GM12878 (cell line): ENCODE data around the gene COL6A3. TPM values are rescaled to one million over a fixed set of nuclear protein-coding genes. Genes with fewer than 3 reads are reported as not detected.

Source experiments
- ATAC-seq: fragments of 200-7000 bp; cut with Tn5 transposase; 3 replicates; pipeline ENCODE4 v1.9.1; 2020; ENCODE audit warnings: mild to moderate bottlenecking, moderate library complexity
- BruUV-seq: library from RNA; stranded (reverse); fragments of 400-500 nt; replicated peaks from 2 replicates; lab custom pipeline; 2021; lab: Mats Ljungman, UMichigan
- CTCF ChIA-PET: fragments of 300-600 bp; sonication (Branson Sonifier 250); formaldehyde crosslinking; extraction: SDS; loops from one replicate; lab custom pipeline; 2021; ENCODE audit warnings: inconsistent platforms; lab: Yijun Ruan, JAX
- POLR2A ChIA-PET: fragments of 350-600 bp; formaldehyde crosslinking; extraction: SDS; loops from one replicate; lab custom pipeline; 2021; ENCODE audit warnings: inconsistent platforms; lab: Charles Lee
- RAD21 ChIA-PET: fragments of 300-600 bp; sonication (Branson Sonifier 250); formaldehyde crosslinking; loops from one replicate; lab custom pipeline; 2023; ENCODE audit warnings: antibody characterized with exemption; ENCODE audit not compliant: unreplicated experiment; lab: Charles Lee
- SMC1A ChIA-PET: fragments of 300-600 bp; sonication (Branson Sonifier 250); formaldehyde crosslinking; loops from one replicate; lab custom pipeline; 2023; ENCODE audit not compliant: unreplicated experiment, uncharacterized antibody; lab: Charles Lee
- DNase-seq: peaks from one replicate; pipeline ENCODE4 v3.0.0-alpha.2; 2011; ENCODE audit warnings: low read depth, low spot score
- FAIRE-seq: peaks from 3 replicates; lab custom pipeline; 2011; peaks lifted over from hg19 to GRCh38; lab: Jason Lieb, UNC
- H2AFZ ChIP-seq: 2 replicates; pipeline ENCODE4 v1.6.0; 2011; ENCODE audit warnings: low read depth, low read length, control low read depth; ENCODE audit not compliant: control insufficient read depth
- H3K27ac ChIP-seq: 2 replicates; pipeline ENCODE4 v1.5.1; 2011; ENCODE audit warnings: control low read depth; ENCODE audit not compliant: control insufficient read depth, insufficient read depth
- H3K27me3 ChIP-seq, 2 experiments: replicated peaks in 1 of 2; 2 replicates each; pipeline versions ENCODE4 v1.6.0 to v1.6.1; 2011; ENCODE audit warnings: low read length in 1 of 2; ENCODE audit not compliant: control insufficient read depth in 2 of 2, insufficient read depth in 2 of 2
- H3K36me3 ChIP-seq, 2 experiments: 2 replicates each; pipeline ENCODE4 v1.5.1; 2011; ENCODE audit warnings: low read length in 1 of 2; ENCODE audit not compliant: control insufficient read depth in 2 of 2, insufficient read depth in 2 of 2
- H3K4me1 ChIP-seq: 2 replicates; pipeline ENCODE4 v1.6.1; 2011; ENCODE audit warnings: mild to moderate bottlenecking, low read length, moderate library complexity, mixed read lengths; ENCODE audit not compliant: control insufficient read depth, insufficient read depth
- H3K4me2 ChIP-seq: 2 replicates; pipeline ENCODE4 v1.6.0; 2011; ENCODE audit warnings: control low read depth; ENCODE audit not compliant: control insufficient read depth, insufficient read depth
- H3K4me3 ChIP-seq: fragments of 200-600 bp; sonication (generic); 2 replicates; pipeline ENCODE4 v1.5.1; 2016
- H3K79me2 ChIP-seq: 2 replicates; pipeline ENCODE4 v1.6.0; 2011; ENCODE audit warnings: low read length; ENCODE audit not compliant: control insufficient read depth, insufficient read depth
- H3K9ac ChIP-seq: 2 replicates; pipeline ENCODE4 v1.8.0; 2011; ENCODE audit warnings: low read length, control low read depth, mixed read lengths; ENCODE audit not compliant: control insufficient read depth, insufficient read depth
- H3K9me3 ChIP-seq: replicated peaks from 3 replicates; pipeline ENCODE4 v1.5.1; 2011; ENCODE audit warnings: mild to moderate bottlenecking, low read length; ENCODE audit not compliant: control insufficient read depth, insufficient read depth
- H4K20me1 ChIP-seq: 2 replicates; pipeline ENCODE4 v1.6.0; 2011; ENCODE audit not compliant: control insufficient read depth, insufficient read depth
- ATF7 ChIP-seq: fragments of 450-650 bp; IDR thresholded peaks from 2 replicates; pipeline ENCODE4 v1.6.1; 2016; ENCODE audit warnings: low read depth, mild to moderate bottlenecking
- HCFC1 ChIP-seq: fragments of 150-350 bp; IDR thresholded peaks from 2 replicates; pipeline ENCODE4 v1.6.1; 2014; ENCODE audit warnings: low read length
- NR2C2 ChIP-seq: IDR thresholded peaks from 2 replicates; pipeline ENCODE4 v1.6.1; 2011; ENCODE audit warnings: borderline replicate concordance, low read depth; ENCODE audit not compliant: control insufficient read depth, insufficient read length
- RELB ChIP-seq: fragments of 450-650 bp; IDR thresholded peaks from 2 replicates; pipeline ENCODE4 v1.6.1; 2017; ENCODE audit warnings: low read depth, mild to moderate bottlenecking, moderate library complexity
- SMAD1 ChIP-seq: fragments of 450-650 bp; IDR thresholded peaks from 2 replicates; pipeline ENCODE4 v1.6.1; 2018; ENCODE audit warnings: mild to moderate bottlenecking, low read depth; ENCODE audit not compliant: partially characterized antibody
- SUPT20H ChIP-seq: IDR thresholded peaks from 2 replicates; pipeline ENCODE4 v1.6.1; 2011; ENCODE audit warnings: low read depth, mild to moderate bottlenecking, low read length, moderate library complexity, borderline replicate concordance; ENCODE audit not compliant: control insufficient read depth
- TCF12 ChIP-seq: IDR thresholded peaks from 2 replicates; pipeline ENCODE4 v1.6.1; 2011; ENCODE audit warnings: low read depth, mild to moderate bottlenecking, low read length
- TCF7 ChIP-seq: IDR thresholded peaks from 2 replicates; pipeline ENCODE4 v1.6.1; 2014; ENCODE audit warnings: antibody characterized with exemption, borderline replicate concordance
- ZBTB11 ChIP-seq: fragments of 450-650 bp; formaldehyde crosslinking; IDR thresholded peaks from 2 replicates; pipeline ENCODE4 v1.5.0; 2022; ENCODE audit warnings: mild to moderate bottlenecking, missing genetic modification characterization
- ZBTB4 ChIP-seq: fragments of 450-650 bp; formaldehyde crosslinking; IDR thresholded peaks from 2 replicates; pipeline ENCODE4 v1.4.0; 2022; ENCODE audit warnings: mild to moderate bottlenecking, moderate library complexity
- WGBS: methylation state at CpG from one replicate; pipeline ENCODE4 v1.1.6; 2016; ENCODE audit warnings: low lambda C conversion rate; ENCODE audit not compliant: insufficient replicate concordance, insufficient coverage; ENCODE audit errors: missing lambda C conversion rate; 5-methylcytosine and 5-hydroxymethylcytosine counted together
- in situ Hi-C: fragments of 300-500 bp; cut with MboI; formaldehyde crosslinking; loops from 9 replicates; pipeline ENCODE4 v1.14.3; 2018; ENCODE audit warnings: mixed read lengths
- intact Hi-C: fragments of 100-400 bp; cut with micrococcal nuclease; formaldehyde crosslinking; loops from one replicate; pipeline ENCODE4 v1.14.2; 2022; ENCODE audit not compliant: unreplicated experiment
- polyA plus RNA-seq, 11 experiments: library from polyadenylated mRNA; depleted of rRNA in 4 of 11; unstranded in 6 of 11; stranded (reverse) in 5 of 11; fragments of >200 nt; fragmentation: Nextera tagmentation in 4 of 11; fragmentation: Illumina TruSeq in 1 of 11; extraction: Ambion mirVana in 4 of 11; extraction: Trizol in 1 of 11; gene quantifications; 1 replicate in 1 of 11; 2 replicates in 10 of 11; pipeline versions ENCODE4 v1.2.1 to v1.2.3, GENCODE V29; 2011 to 2016; ENCODE audit warnings: inconsistent platforms in 2 of 11, missing spikeins in 2 of 11, low read depth in 1 of 11
- total RNA-seq, 4 experiments: library from RNA; depleted of rRNA in 3 of 4; stranded (reverse); fragments of >200 nt in 3 of 4; fragmentation: Illumina TruSeq in 1 of 4; extraction: Trizol in 1 of 4; gene quantifications; 2 replicates each; pipeline versions ENCODE4 v1.2.1 to v1.2.3, GENCODE V29; 2013 to 2021
- TF ChIP-seq, protein P1 (sequence below): fragments of 450-650 bp; conservative IDR thresholded peaks from 2 replicates; pipeline ENCODE4 v1.6.1; 2017; ENCODE audit warnings: mild to moderate bottlenecking, moderate library complexity

COL6A3 gene
- total and polyA plus RNA-seq, 10 of the 15 experiments (the other 5 are each of a cell fraction or from before 2014, with no cell fraction given): 0.01 to 0.51 (median 0.09) TPM; not detected in 4

- TF ChIP-seq ZBTB4 (no peak), ZBTB11 (CRISPR knock-in tag) (no peak)
- TF ChIP-seq, all 136 proteins: peak for 0
These were observed 44.6 kb upstream of the COL6A3 start (continued) for GRCh38 chr2:237458519-237458918.

DNA sequence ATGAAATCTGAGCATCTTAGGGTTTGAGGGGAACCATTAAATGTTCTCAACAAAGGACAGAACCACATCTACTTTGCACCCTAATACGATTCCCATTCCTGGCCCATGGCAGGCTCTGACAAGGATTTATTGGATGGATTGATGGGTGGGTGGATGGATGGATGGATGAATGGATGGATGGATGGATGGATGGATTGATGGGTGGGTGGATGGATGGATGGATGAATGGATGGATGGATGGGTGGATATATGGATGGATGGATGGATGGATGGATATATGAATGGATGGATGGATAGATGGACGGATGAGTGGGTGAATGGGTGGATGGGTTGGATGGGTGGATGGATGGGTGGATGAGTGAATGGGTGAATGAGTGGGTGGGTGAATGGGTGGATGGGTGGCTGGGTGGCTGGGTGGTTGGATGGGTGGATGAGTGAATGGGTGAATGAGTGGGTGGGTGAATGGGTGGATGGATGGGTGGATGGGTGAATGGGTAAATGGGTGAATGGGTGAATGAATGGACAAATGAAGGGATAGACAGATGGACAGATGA lies 43.5 kb upstream of the COL6A3 start:
- no peak overlapping the region for H3K9ac ChIP-seq
- ChIA-PET POLR2A (no interaction called here), CTCF (interaction anchor here (1.5 kb wide), 1 partner anchor 36 kb away, joined by 3 read pairs; no protein-coding TSS in a partner anchor), SMC1A (interaction anchor here (0.9 to 1.0 kb wide), 2 partner anchors 36 to 260 kb away, joined by 3 read pairs; no protein-coding TSS in a partner anchor), RAD21 (no interaction called here)
- TF ChIP-seq RELB (no peak), ATF7 (no peak), HCFC1 (no peak), SUPT20H (no peak), TCF7 (no peak), SMAD1 (no peak), TCF12 (no peak), NR2C2 (no peak)
- TF ChIP-seq, protein P1, sequence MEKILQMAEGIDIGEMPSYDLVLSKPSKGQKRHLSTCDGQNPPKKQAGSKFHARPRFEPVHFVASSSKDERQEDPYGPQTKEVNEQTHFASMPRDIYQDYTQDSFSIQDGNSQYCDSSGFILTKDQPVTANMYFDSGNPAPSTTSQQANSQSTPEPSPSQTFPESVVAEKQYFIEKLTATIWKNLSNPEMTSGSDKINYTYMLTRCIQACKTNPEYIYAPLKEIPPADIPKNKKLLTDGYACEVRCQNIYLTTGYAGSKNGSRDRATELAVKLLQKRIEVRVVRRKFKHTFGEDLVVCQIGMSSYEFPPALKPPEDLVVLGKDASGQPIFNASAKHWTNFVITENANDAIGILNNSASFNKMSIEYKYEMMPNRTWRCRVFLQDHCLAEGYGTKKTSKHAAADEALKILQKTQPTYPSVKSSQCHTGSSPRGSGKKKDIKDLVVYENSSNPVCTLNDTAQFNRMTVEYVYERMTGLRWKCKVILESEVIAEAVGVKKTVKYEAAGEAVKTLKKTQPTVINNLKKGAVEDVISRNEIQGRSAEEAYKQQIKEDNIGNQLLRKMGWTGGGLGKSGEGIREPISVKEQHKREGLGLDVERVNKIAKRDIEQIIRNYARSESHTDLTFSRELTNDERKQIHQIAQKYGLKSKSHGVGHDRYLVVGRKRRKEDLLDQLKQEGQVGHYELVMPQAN: no peak
- 12% methylated on average over 2 of the region's 2 CpGs for WGBS
- H3K9me3 ChIP-seq: no peaks in the 10 kb centered on the region; the same call in 1 of the 3 replicates
- FAIRE-seq (no peak), DNase-seq (no peak), ATAC-seq (no peak)
- no peaks in the 10 kb centered on the region for H4K20me1 ChIP-seq
- H3K4me1 ChIP-seq: no peaks in the 10 kb centered on the region
- no peaks in the 10 kb centered on the region for H3K79me2 ChIP-seq
- no peak overlapping the region for H3K27ac ChIP-seq
- no peaks in the 10 kb centered on the region for H3K36me3 ChIP-seq
- in situ Hi-C loops: no loop called here
- no peak overlapping the region for H2AFZ ChIP-seq
- H3K4me3 ChIP-seq: no peak overlapping the region
- H3K27me3 ChIP-seq: no peaks in the 10 kb centered on the region
- no TSS peak for BruUV-seq
- intact Hi-C loops: no loop called here
- no peak overlapping the region for H3K4me2 ChIP-seq
